Testis (tissue), 2 donors: ENCODE measurements around the gene PPARG.

Source experiments
- CTCF ChIP-seq, 3 experiments: fragments of 450-650 bp in 2 of 3; fragments of 200-600 bp in 1 of 3; sonication (generic) in 1 of 3; IDR thresholded peaks; one replicate each; pipeline ENCODE4 v1.5.1; 2016 to 2019; ENCODE audit warnings: antibody characterized with exemption in 3 of 3, mild to moderate bottlenecking in 2 of 3, moderate library complexity in 1 of 3
- POLR2A ChIP-seq: fragments of 450-650 bp; IDR thresholded peaks from one replicate; pipeline ENCODE4 v1.6.1; 2017; ENCODE audit warnings: antibody characterized with exemption, mild to moderate bottlenecking, moderate library complexity

DNA sequence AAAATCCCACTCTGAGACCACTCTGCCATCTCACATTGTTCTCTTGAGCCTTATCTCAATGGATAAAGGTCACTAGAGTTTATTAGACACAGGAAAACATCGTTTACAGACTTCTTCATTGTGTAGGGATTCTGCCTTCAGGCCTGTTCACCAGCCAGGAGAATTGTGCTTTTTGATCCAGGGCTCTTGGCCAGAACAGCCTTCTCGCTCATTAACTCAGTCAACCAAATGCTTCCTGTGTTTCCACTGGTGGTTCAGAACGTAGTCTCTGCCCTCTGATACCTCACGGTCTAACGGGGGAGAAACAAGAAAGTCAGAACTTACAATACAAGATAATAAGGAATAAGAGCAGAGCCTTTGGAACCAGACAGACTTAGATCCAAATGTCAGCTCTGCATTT is 141.2 kb downstream of the PPARG start:
- TF ChIP-seq CTCF (IDR thresholded peaks at IDR 0.05) = no peak
- TF ChIP-seq POLR2A = no peak
